Epithelial cell of proximal tubule (primary cell): ENCODE data around the gene ERCC4. TPM values are rescaled to one million over a fixed set of nuclear protein-coding genes. Genes with fewer than 3 reads are reported as not detected.

Experiments
- DNase-seq: peaks from one replicate; pipeline ENCODE4 v3.0.0-alpha.2; 2011; ENCODE audit warnings: low read depth
- H3K4me3 ChIP-seq: 2 replicates; pipeline ENCODE4 v1.5.1; 2011; ENCODE audit warnings: low read depth, mild to moderate bottlenecking, low read length
- total RNA-seq: library from RNA; depleted of rRNA; stranded (reverse); fragments of >200 nt; gene quantifications from 2 replicates; pipeline ENCODE4 v1.2.3, GENCODE V29; 2015
- TF ChIP-seq, protein P1 (sequence below): conservative IDR thresholded peaks from 2 replicates; pipeline ENCODE4 v1.5.1; 2012; ENCODE audit warnings: low read depth, mild to moderate bottlenecking, low read length

Gene ERCC4
- total RNA-seq, 1 donor from 2014 or later = 14.2 TPM

DNA sequence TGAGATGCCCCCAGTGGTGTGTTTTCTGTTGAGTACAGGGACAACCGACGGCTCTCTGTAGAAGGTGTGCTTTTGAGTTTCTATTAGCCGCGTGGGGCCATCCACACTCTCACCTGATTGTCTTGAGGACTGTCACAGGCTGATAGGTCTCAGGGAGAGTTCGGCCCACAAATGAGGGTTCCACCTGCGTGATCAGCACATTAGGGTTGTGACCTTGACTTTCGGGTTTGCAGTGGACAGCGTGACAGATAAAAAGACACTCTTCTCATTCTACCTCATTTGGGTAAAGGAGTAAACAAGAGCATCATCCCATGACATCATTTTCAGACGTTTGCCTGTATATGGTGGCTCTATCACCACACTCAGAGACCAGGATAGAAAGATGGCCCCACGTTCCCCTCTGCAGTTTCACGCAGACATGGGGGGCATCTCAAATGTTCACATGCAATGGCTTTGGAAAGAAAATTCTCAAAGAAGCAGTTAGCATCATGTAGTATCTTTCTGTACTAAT is 76.9 kb downstream of the ERCC4 start:
- no peak for DNase-seq
- TF ChIP-seq, protein P1, sequence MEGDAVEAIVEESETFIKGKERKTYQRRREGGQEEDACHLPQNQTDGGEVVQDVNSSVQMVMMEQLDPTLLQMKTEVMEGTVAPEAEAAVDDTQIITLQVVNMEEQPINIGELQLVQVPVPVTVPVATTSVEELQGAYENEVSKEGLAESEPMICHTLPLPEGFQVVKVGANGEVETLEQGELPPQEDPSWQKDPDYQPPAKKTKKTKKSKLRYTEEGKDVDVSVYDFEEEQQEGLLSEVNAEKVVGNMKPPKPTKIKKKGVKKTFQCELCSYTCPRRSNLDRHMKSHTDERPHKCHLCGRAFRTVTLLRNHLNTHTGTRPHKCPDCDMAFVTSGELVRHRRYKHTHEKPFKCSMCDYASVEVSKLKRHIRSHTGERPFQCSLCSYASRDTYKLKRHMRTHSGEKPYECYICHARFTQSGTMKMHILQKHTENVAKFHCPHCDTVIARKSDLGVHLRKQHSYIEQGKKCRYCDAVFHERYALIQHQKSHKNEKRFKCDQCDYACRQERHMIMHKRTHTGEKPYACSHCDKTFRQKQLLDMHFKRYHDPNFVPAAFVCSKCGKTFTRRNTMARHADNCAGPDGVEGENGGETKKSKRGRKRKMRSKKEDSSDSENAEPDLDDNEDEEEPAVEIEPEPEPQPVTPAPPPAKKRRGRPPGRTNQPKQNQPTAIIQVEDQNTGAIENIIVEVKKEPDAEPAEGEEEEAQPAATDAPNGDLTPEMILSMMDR = no peak
- no peak overlapping the region for H3K4me3 ChIP-seq

DNA sequence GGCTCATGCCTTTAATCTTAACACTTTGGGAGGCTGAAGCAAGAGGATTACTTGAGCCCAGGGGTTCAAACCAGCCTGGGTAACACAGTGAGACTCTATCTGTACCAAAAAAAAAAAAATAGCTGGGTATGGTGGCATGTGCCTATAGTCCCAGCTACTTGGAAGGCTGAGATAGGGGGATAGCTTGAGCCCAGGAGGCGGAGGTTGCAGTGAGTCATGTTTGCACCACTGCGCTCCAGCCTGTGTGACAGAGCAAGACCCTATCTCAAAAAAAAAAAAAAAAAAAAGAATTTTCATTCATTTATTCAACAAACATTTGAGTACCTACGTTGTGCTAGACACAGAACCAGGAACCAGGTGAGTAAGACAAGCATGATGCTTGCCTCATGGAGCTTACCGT is 77.6 kb downstream of the ERCC4 start:
- DNase-seq = no peak
- TF ChIP-seq, protein P1 = no peak
- no peak overlapping the region for H3K4me3 ChIP-seq

DNA sequence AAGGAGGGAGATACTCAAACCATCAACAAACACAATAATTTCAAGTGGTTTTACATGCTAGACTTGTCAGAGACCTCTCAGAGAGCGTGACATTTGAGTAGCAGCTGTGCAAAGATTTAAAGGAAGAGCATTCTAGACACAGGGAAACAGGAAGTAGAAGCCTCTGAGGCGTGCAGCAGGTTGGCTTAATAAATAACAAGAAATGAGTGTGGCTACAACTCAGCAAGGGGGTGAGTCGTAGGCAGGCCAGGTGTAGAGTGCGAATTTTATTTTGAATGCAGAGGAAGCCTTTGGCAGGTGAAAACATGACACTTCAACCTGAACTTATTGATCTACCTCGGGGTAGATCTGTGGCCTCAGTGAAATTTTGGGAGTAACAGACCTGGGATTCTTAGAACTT is 78.0 kb downstream of the ERCC4 start:
- TF ChIP-seq, protein P1 = no peak
- H3K4me3 ChIP-seq = no peak overlapping the region
- DNase-seq = peak; percentile 83

DNA sequence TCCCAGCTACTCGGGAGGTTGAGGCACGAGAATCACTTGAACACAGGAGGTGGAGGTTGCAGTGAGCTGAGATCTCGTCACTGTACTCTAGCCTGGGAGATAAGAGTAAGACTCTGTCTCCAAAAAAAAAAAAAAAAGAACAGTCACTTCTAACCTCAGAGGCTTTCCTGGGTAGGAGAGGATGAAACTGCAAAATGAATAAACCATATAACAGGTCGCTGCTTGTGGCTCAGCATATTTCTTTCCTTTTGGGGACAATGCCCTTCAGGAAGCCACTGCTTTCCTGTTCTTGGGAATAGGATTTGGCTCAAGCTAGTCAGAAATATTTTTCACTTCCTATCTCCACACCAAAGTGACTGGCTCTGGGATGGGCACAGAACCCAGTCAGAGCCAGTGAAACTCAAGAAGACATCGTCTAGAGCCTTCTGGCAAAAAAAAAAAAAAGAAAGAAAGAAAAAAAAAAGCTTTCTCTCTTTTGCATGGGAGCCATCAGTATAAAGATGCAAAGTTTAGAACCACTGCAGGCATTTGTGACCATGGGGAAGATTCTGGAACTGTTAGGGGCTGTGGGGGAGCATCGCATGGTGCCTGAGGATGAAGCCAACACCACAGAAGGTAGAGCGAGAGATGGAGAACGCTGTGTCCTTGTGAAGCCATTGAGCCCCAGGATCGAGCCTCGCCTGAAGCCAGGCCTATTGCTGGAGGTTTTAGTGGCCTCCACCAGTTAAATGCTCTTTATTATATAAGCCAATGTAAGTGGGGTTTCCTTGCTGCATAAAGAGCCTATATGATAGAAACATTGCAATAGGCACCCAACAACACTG is 79.3 kb downstream of the ERCC4 start:
- no peak for DNase-seq
- TF ChIP-seq, protein P1 = no peak

GRCh38 chr16:13999895-14000425 is 80.0 kb downstream of the ERCC4 start:
- DNase-seq = no peak
- H3K4me3 ChIP-seq = no peak overlapping the region
- TF ChIP-seq, protein P1 = no peak

More for the DNA sequence above, 79.3 kb downstream of the ERCC4 start:
- H3K4me3 ChIP-seq = no peak overlapping the region

- TF ChIP-seq, protein P1 = no peak
- DNase-seq = no peak
- H3K4me3 ChIP-seq = no peak overlapping the region
Measured at GRCh38 chr16:14001521-14001920, 81.6 kb downstream of the ERCC4 start.

Other genes with a start within 250 kb of the ERCC4 start
- 8.4 and 12.9 TPM in 2 replicates for gene MRTFB, start 151.2 kb downstream of the ERCC4 start, total RNA-seq